Upper lobe of left lung (tissue), 4 donors: Measurements from ENCODE around the gene MT1B.

Source experiments
- POLR2A ChIP-seq, 4 donors: fragments of 450-650 bp; IDR thresholded peaks; one replicate each; pipeline ENCODE4 v1.5.1; 2016 to 2017; ENCODE audit warnings: antibody characterized with exemption in 4 of 4, mild to moderate bottlenecking in 2 of 4
- POLR2AphosphoS5 ChIP-seq, 2 donors: sonication (generic); formaldehyde crosslinking; IDR thresholded peaks; one replicate each; pipeline ENCODE4 v1.5.1; 2017; ENCODE audit warnings: antibody characterized with exemption in 2 of 2

GRCh38 chr16:56632848-56633365, 18.8 kb upstream of the MT1B start:
- TF ChIP-seq POLR2A (IDR thresholded peaks at IDR 0.05) (no peak), POLR2AphosphoS5 (IDR thresholded peaks at IDR 0.05) (no peak)
